ENCODE data around the gene TMEM106C. TPM values are rescaled to one million over a fixed set of nuclear protein-coding genes. Genes with fewer than 3 reads are reported as not detected.

The TMEM106C gene
- total RNA-seq, 1 experiment from 2014 or later, result 48.3 TPM

- no peak for TF ChIP-seq E2F5 (CRISPR knock-in tag; IDR thresholded peaks at IDR 0.05)
- no peak for TF ChIP-seq TP53 (CRISPR knock-in tag; IDR thresholded peaks at IDR 0.05)
- TF ChIP-seq SMAD3 (CRISPR knock-in tag; IDR thresholded peaks at IDR 0.05; ENCODE audit: borderline replicate concordance), result no peak
Observed at GRCh38 chr12:47985596-47986290, 22.3 kb downstream of the TMEM106C start (continued).

- Mint-ChIP-seq H3K4me1 (peaks cover 11% of the 10 kb centered on the region), H3K36me3 (no peaks in the 10 kb centered on the region), H3K4me3 (no peak overlapping the region), H3K9me3 (no peaks in the 10 kb centered on the region), H3K27me3 (ENCODE audit: low read depth) (peaks cover 25% of the 10 kb centered on the region), H3K27ac (no peak overlapping the region)
- no peak for TF ChIP-seq ZNF423 (CRISPR knock-in tag; IDR thresholded peaks at IDR 0.05)
- no peak for DNase-seq (ENCODE audit: low spot score)
- no peak for ATAC-seq
- CTCF ChIA-PET, result no interaction called here
- POLR2A ChIA-PET, result no interaction called here
Observed at GRCh38 chr12:47986291-47986660, 22.9 kb downstream of the TMEM106C start.

- H3K9me3 Mint-ChIP-seq, result no peaks in the 10 kb centered on the region
- ChIA-PET CTCF (no interaction called here), POLR2A (no interaction called here)
- DNase-seq (ENCODE audit: low spot score) (no peak), ATAC-seq (no peak)
- no peaks in the 10 kb centered on the region for H3K36me3 Mint-ChIP-seq
- no peak overlapping the region for H3K27ac Mint-ChIP-seq
- H3K4me1 Mint-ChIP-seq, result peaks cover 11% of the 10 kb centered on the region
- H3K27me3 Mint-ChIP-seq (ENCODE audit: low read depth), result peaks cover 26% of the 10 kb centered on the region
- H3K4me3 Mint-ChIP-seq, result no peak overlapping the region
- TF ChIP-seq NFYB (CRISPR knock-in tag; conservative IDR thresholded peaks at IDR 0.05; ENCODE audit: low read depth) (no peak), TP53 (CRISPR knock-in tag; IDR thresholded peaks at IDR 0.05) (no peak), E2F1 (CRISPR knock-in tag; IDR thresholded peaks at IDR 0.05) (no peak), CREM (CRISPR knock-in tag; IDR thresholded peaks at IDR 0.05) (no peak), MLX (CRISPR knock-in tag; IDR thresholded peaks at IDR 0.05) (no peak), NR3C1 (CRISPR knock-in tag; conservative IDR thresholded peaks at IDR 0.05; ENCODE audit: low read depth) (no peak), ZSCAN18 (CRISPR knock-in tag; IDR thresholded peaks at IDR 0.05) (no peak), MAX (CRISPR knock-in tag; IDR thresholded peaks at IDR 0.05) (no peak), ATF1 (CRISPR knock-in tag; IDR thresholded peaks at IDR 0.05) (no peak), GABPB1 (CRISPR knock-in tag; IDR thresholded peaks at IDR 0.05) (no peak), ZNF512 (CRISPR knock-in tag; IDR thresholded peaks at IDR 0.05; ENCODE audit: borderline replicate concordance) (no peak), ZNF138 (CRISPR knock-in tag; conservative IDR thresholded peaks at IDR 0.05) (no peak), USF1 (CRISPR knock-in tag; IDR thresholded peaks at IDR 0.05) (no peak), ATF6 (CRISPR knock-in tag; IDR thresholded peaks at IDR 0.05) (no peak), FOXP4 (CRISPR knock-in tag; IDR thresholded peaks at IDR 0.05) (no peak), KAT7 (CRISPR knock-in tag; IDR thresholded peaks at IDR 0.05; ENCODE audit: borderline replicate concordance) (no peak), SMAD3 (CRISPR knock-in tag; IDR thresholded peaks at IDR 0.05; ENCODE audit: borderline replicate concordance) (no peak)
Observed at GRCh38 chr12:47986832-47987231, 23.4 kb downstream of the TMEM106C start.
